ENCODE results near the gene ADAM20.

GRCh38 chr14:70514168-70515069 is 20.4 kb downstream of the ADAM20 start:
- no peak for TF ChIP-seq CTCF (conservative IDR thresholded peaks at IDR 0.05 in 1 of 2, IDR thresholded peaks at IDR 0.05 in 1 of 2; ENCODE audit: low read depth in 1 of 2, low read length in 2 of 2)
- no peak for TF ChIP-seq EZH2 (IDR thresholded peaks at IDR 0.05; ENCODE audit: low read length, missing control alignments)

Data from fibroblast of lung (primary cell).